HG03095 (cell line): ENCODE measurements around the gene KRTAP20-3.

ENCODE experiments used
- ATAC-seq: cut with Tn5 transposase; IDR thresholded peaks from one replicate; pipeline ENCODE4 v1.9.1; 2021; ENCODE audit warnings: moderate library complexity; ENCODE audit not compliant: unreplicated experiment

The KRTAP20-3 gene

DNA sequence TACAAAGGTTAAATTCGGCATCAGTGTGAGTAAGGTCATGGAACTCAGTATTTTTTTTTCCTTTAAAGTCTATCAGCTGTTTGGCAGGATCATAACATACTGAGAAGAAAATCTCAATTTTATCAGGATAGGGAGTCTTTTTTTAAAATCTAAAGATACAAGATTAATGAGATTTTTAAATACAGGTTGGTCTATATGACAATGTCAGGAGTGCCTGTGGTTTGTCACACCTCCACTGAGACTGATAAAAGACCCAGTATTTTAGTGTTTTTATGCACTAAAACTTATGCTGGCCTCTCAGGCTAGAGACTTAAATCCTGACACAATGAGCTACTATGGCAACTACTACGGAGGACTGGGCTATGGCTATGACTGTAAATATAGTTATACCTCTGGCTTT lies at the start of gene KRTAP20-3:
KRTAP20-3 (plus strand) TSS at position 301 of the 400 bp plus-strand sequence.
- no peak for ATAC-seq

- ATAC-seq, result no peak
Observed at GRCh38 chr21:30598802-30599201, 43.9 kb upstream of the KRTAP20-3 start, which contains the start of gene KRTAP6-2. TSS of gene KRTAP6-2 (minus strand) at chr21:30598902. CDS start at chr21:30598874, 28 bp downstream.

DNA sequence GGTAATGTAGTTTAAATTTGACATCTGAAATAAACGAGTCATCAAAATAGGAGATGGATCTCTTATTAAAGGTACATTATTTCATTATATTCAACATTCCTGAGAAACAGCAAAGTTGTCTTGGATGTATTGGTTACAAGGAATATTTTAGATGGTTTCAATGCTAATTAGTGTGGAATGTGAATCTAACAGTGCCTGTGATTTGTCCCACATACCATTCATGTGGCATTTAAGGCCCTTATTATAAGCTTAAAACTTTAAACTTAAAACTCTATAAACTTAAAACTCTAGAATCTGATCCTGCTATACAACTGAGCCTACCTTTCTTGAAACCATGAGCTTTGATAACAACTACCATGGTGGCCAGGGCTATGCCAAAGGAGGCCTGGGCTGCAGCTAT lies 41.9 kb upstream of the KRTAP20-3 start, which contains the start of gene KRTAP22-1:
KRTAP22-1 (plus strand) TSS at position 301 of the 400 bp plus-strand sequence.
- ATAC-seq, result no peak

DNA sequence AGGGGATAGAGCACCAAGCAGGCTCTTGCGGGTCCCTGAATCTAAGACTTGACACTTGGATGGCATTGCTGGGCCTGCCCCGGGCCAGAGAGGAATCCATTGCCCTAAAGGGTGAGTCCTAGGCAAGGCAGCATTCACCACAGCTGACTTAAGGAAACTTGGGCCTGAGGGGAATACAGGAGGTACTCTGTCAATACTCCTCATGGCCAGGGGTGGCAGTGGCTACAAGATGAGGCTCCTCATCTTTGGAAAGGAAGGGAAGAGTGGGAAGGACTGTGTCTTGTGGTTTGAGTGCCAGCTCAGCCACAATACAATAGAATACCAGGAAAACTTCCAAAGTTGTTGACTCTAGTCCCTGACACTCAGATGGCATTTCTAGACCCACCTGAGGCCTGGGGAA lies 36.7 kb upstream of the KRTAP20-3 start:
- no peak for ATAC-seq

DNA sequence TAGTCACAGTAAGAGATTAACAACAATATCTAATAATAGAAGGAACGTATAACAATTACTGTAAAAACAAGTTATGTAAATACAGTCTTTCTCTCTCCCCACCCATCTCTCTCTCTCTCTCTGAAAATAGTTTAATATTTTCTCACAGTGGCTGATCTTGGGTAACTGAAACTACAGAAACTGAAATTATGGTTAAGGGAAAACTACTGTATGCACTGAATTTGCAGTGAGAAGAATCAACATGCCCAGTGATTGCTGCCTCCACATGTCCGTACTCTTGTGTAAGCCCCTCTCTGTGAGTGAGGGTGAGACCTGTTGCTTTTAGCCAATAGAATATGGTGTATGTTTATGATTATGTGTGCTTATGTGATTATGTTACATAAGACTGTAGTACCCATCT lies 30.5 kb upstream of the KRTAP20-3 start:
- no peak for ATAC-seq

DNA sequence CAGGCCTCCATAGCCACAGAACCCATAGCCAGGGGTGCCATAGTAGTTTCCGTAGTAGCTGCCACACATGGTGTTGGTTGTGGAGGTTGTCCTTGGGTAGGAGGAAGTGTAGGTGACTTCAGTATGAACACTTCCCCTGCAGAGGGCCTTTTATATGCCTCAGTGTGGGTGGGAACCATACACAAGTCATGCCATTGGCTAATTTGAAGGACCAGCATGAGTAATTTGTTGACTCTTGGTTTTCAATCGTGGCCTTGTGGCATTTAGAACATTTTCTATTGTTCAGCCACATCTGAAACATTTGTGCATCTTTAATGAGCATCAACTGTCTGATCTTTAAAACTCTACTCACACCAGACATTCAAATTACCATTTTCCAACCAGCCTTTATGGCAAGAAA lies 28.8 kb upstream of the KRTAP20-3 start, which contains the start of gene KRTAP6-1:
KRTAP6-1 (minus strand) TSS at position 95 of the 400 bp plus-strand sequence; CDS start at position 69, 26 bp downstream.
- no peak for ATAC-seq

GRCh38 chr21:30615199-30615598 lies 27.5 kb upstream of the KRTAP20-3 start:
- no peak for ATAC-seq

DNA sequence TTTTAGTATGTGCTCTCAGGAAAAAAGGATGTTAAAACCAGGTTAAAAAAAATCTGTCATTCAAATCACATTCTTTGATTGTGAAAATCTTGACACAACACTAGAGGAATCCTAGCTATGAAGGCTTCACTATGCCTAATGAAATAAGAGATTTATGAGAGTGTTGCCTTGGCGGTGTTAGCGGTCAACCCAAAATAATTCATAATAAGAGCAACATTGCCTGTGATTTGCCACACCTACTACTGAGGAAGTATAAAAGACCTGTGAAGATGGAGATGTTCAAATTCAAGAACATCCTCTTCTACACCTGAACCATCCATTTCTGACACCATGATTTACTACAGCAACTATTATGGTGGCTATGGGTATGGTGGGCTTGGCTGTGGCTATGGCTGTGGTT lies 26.5 kb upstream of the KRTAP20-3 start, which contains the start of gene KRTAP20-1:
KRTAP20-1 (plus strand) TSS at position 301 of the 400 bp plus-strand sequence; CDS start at position 331, 30 bp downstream.
- ATAC-seq, result no peak

- ATAC-seq, result no peak
Observed at GRCh38 chr21:30620080-30620479, 22.6 kb upstream of the KRTAP20-3 start.

GRCh38 chr21:30620522-30620921 lies 22.1 kb upstream of the KRTAP20-3 start, which contains the start of gene KRTAP20-4:
TSS of gene KRTAP20-4 (plus strand) at chr21:30620627.
- ATAC-seq, result no peak

DNA sequence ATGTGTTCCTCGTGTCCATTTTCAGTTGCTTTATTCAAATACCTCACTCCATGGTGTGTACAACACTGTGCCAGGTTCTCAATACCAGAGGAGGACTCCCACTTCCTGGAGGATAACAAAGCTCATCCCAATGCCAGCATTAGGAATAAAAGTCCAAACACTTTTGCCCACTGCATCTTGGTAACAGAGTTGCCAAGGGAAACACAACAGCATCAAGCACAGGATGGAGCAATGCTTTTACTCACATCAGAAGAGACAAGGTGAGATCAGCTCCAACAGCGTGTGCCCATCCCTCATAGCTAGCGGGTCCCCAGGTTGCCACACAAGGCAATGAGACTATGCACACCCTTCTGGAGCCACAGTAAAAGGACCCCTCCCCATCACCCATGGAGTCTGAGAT lies 19.3 kb upstream of the KRTAP20-3 start:
- ATAC-seq, result no peak

DNA sequence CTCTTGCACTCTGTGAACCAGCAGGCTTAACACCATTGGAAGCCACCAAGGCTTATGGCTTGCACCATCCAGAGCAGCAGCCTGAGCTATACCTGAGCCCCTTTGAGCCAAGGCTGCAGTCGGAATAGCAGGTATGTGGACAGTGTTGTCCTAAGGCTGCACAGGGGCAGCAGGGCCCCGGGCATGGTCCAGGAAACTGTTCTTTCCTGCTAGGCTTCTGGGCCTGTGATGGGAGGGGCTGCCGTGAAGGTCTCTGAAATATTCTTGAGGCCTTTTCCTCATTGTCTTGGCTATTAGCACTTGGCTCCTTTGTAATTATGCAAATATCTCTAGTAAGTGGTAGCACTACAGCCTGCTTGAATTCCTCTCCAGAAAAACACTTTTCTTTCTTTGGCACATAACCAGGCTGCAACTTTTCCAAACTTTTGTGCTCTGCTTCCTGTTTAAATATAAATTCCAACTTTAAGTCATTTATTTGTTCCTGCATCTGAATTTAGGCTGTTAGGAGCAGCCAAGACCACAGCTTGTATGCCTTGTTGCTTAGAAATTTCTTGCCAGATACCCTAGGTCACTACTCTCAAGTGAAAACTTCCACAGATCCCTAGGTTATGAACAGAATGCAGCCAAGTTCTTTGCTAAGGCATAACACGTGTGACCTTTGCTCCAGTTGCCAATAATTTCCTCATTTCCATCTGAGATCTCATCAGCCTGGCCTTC lies 17.1 kb upstream of the KRTAP20-3 start:
- no peak for ATAC-seq

DNA sequence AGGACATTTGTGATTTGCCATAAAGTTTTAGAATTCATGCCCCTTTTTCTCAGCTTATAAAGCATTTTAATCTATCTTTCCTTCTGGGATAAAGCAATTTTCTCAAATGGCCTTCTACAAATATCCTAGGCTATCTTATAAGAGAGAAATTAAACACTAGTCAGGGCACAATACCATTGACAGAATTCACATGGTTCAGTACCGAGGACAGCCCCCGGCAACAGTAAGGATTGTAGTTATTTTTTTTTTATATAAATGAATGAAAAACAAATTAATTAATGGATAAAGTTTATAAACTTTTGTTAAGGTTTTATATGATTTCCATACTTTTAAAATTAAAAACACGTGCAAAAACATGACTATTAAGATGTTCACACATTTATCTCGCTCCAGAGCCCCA lies 14.6 kb upstream of the KRTAP20-3 start:
- ATAC-seq, result no peak

DNA sequence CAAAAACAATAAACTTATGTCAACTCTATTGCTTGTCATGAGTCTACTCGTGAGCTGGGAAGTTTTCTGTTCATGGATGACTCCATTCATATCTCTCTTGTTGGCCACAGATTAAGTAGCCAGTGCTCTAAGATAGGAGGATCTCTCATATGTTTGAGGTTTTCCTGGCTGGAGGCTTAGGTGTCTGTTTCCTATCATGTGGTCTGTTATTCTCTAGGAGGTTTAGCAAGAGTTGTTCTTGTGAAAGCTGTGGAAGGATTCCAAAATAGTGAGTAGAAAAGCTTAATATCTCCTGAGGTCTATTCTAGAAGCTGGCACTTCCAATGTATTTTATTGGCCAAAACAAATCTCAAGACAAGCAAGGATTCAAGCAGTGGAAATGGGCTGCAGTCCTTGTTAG lies 13.5 kb upstream of the KRTAP20-3 start:
- no peak for ATAC-seq

DNA sequence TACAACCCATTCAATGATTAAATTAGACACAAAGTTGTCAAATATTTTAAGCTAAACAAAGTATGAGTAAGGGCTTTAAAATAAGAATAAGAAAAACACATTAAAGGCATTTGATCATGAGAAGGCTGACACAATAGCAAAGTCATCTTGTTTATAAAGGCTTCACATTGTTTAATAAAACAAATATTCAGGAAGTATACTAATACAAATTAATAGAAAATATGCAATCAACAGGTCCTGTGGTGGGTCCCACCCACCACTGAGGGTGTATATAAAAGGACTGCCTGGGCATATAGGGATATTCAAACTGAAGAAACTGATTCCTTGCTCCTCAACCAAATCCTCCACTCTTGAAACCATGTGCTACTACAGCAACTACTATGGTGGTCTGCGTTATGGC lies 7.8 kb upstream of the KRTAP20-3 start, which contains the start of gene KRTAP20-2:
KRTAP20-2 (plus strand) TSS at position 301 of the 400 bp plus-strand sequence; CDS start at position 359, 58 bp downstream.
- no peak for ATAC-seq

DNA sequence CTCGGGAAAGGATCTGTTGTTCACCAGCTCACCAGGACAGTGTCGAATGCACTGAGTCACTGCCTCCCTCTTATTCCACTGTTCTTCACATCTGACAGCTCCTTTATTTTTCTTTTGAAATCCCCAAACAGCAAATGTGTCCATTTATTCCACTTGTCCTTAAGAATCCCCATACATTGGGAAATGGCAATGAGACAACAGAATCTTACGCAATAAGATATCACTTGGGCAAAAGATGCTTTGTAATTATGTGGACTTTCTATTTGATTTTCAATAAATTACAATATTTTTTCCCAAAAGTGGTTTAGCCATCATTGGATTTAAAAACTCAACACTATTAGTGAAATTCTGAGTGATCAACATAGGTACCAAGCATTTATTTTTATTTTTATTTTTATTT lies 4.0 kb upstream of the KRTAP20-3 start:
- ATAC-seq, result no peak

- no peak for ATAC-seq
Observed at GRCh38 chr21:30646904-30647414, 4.3 kb downstream of the KRTAP20-3 start.

DNA sequence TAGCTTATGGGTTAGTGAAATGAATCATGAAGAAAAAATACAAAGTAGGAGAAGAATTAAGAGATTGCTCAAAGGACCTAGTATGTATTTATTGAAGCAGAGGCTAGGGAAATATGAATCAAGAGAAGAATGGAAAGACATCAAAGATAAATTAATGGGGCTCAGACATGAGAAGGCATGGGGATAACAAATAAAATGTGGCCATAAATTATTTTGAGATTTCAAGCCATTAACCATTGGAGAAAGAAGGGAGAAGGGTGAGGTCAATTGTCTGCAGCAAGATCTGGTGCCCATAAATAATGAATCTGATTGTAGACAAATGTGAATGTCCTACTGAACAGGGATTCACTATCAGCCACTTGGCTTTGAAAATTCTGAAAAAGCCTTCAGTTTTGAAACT lies 10.2 kb downstream of the KRTAP20-3 start:
- ATAC-seq, result no peak

GRCh38 chr21:30668776-30669175 lies 26.1 kb downstream of the KRTAP20-3 start:
- no peak for ATAC-seq

DNA sequence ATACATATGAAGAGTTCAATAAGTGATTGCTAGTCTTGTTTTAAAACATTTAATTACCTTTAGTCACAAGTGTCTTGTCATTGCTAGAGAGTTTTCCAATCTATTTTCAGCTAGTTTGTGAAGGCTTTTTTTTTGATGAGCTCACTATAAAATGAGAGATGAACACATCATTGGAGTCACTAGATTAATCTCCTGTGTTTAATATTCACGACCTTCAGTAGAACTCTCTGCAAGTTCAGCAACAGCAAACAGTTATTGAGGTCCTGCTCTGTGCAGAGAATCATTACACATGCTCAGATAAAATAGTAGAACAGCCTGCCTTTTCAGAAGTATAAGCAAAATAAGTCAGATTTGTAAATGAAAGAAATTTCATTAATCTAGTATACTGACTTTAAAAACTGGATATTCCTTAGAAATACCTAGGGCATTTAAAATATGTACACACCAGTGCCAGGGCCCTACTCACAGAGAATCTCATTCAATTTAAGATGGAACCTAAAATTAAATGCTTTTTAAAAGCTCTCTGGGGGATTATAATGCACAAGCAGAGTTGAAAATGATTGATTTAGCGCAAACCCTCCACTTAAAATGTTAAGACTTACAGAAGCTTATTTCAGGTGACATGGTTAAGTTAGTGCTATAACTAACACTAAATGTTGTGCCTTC lies 30.5 kb downstream of the KRTAP20-3 start:
- ATAC-seq, result no peak

DNA sequence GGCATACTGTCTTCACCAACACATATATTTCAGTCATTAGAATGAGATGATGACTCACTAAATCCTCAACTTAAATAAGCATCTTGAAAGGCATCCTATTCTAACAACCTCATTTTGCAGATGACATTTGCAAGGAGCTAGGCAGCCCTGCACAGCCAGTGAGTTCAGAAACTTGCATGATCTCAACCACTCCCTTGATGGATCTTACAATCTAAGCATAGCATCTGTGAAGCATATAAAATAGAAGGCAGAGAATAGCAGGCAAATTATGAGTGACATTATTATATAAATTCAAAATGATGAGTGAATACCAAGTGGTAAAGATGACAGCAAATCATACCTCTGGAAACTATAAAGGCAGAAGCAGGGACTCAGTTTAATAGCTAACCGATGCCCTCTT lies 31.6 kb downstream of the KRTAP20-3 start:
- ATAC-seq, result no peak

- ATAC-seq, result no peak
Observed at GRCh38 chr21:30676737-30677136, 34.1 kb downstream of the KRTAP20-3 start.
